ENCODE measurements around the gene SHROOM1.

The SHROOM1 gene

GRCh38 chr5:132816083-132816482 lies 14.4 kb downstream of the SHROOM1 start:
- Histone ChIP-seq H3K4me3 (ENCODE audit: insufficient read depth, low read depth, low read length) (no peak overlapping the region), H3K27me3 (ENCODE audit: control insufficient read depth, insufficient read depth, low read length, poor library complexity, severe bottlenecking) (peaks cover 85% of the 10 kb centered on the region)
- WGBS, 2 experiments: 83 to 91% methylated on average over 1 to 2 of the region's 2 CpGs

GRCh38 chr5:132815454-132815853 lies 15.0 kb downstream of the SHROOM1 start:
- Histone ChIP-seq H3K27ac (ENCODE audit: insufficient read depth, low read depth, low read length, poor library complexity, severe bottlenecking) (no peak overlapping the region), H3K4me3 (ENCODE audit: insufficient read depth, low read depth, low read length) (no peak overlapping the region), H3K9me3 (ENCODE audit: control insufficient read depth, low read length) (no peaks in the 10 kb centered on the region), H3K36me3 (ENCODE audit: control insufficient read depth, insufficient read depth, low read length) (no peaks in the 10 kb centered on the region), H3K4me1 (ENCODE audit: control insufficient read depth, insufficient read depth, low read length) (no peaks in the 10 kb centered on the region), H3K27me3 (ENCODE audit: control insufficient read depth, insufficient read depth, low read length, poor library complexity, severe bottlenecking) (peaks cover 85% of the 10 kb centered on the region)
- no CpG with 5 or more reads among the region's 1 CpG for WGBS, 2 experiments

More at GRCh38 chr5:132816083-132816482, 14.4 kb downstream of the SHROOM1 start:
- no peaks in the 10 kb centered on the region for H3K4me1 ChIP-seq (ENCODE audit: control insufficient read depth, insufficient read depth, low read length)
- no peaks in the 10 kb centered on the region for H3K9me3 ChIP-seq (ENCODE audit: control insufficient read depth, low read length)
- H3K36me3 ChIP-seq (ENCODE audit: control insufficient read depth, insufficient read depth, low read length): no peaks in the 10 kb centered on the region
- H3K27ac ChIP-seq (ENCODE audit: insufficient read depth, low read depth, low read length, poor library complexity, severe bottlenecking): no peak overlapping the region

- Histone ChIP-seq H3K4me1 (ENCODE audit: control insufficient read depth, insufficient read depth, low read length) (no peaks in the 10 kb centered on the region), H3K36me3 (ENCODE audit: control insufficient read depth, insufficient read depth, low read length) (no peaks in the 10 kb centered on the region), H3K4me3 (ENCODE audit: insufficient read depth, low read depth, low read length) (no peak overlapping the region), H3K9me3 (ENCODE audit: control insufficient read depth, low read length) (no peaks in the 10 kb centered on the region), H3K27me3 (ENCODE audit: control insufficient read depth, insufficient read depth, low read length, poor library complexity, severe bottlenecking) (peaks cover 87% of the 10 kb centered on the region), H3K27ac (ENCODE audit: insufficient read depth, low read depth, low read length, poor library complexity, severe bottlenecking) (no peak overlapping the region)
- 65 to 66% methylated on average over 81 of the region's 81 CpGs for WGBS, 2 experiments
Measured at GRCh38 chr5:132814503-132815294, 15.7 kb downstream of the SHROOM1 start.

- Histone ChIP-seq H3K36me3 (ENCODE audit: control insufficient read depth, insufficient read depth, low read length) (no peaks in the 10 kb centered on the region), H3K27ac (ENCODE audit: insufficient read depth, low read depth, low read length, poor library complexity, severe bottlenecking) (no peak overlapping the region), H3K4me3 (ENCODE audit: insufficient read depth, low read depth, low read length) (no peak overlapping the region), H3K4me1 (ENCODE audit: control insufficient read depth, insufficient read depth, low read length) (no peaks in the 10 kb centered on the region), H3K27me3 (ENCODE audit: control insufficient read depth, insufficient read depth, low read length, poor library complexity, severe bottlenecking) (peaks cover 86% of the 10 kb centered on the region), H3K9me3 (ENCODE audit: control insufficient read depth, low read length) (no peaks in the 10 kb centered on the region)
- 3% methylated on average over 110 of the region's 110 CpGs for WGBS, 2 experiments
Measured at GRCh38 chr5:132813599-132814502, 16.6 kb downstream of the SHROOM1 start.

- WGBS, 2 experiments: 1 to 3% methylated on average over 68 of the region's 68 CpGs
- Histone ChIP-seq H3K27me3 (ENCODE audit: control insufficient read depth, insufficient read depth, low read length, poor library complexity, severe bottlenecking) (peaks cover 86% of the 10 kb centered on the region), H3K4me1 (ENCODE audit: control insufficient read depth, insufficient read depth, low read length) (no peaks in the 10 kb centered on the region), H3K9me3 (ENCODE audit: control insufficient read depth, low read length) (no peaks in the 10 kb centered on the region), H3K27ac (ENCODE audit: insufficient read depth, low read depth, low read length, poor library complexity, severe bottlenecking) (no peak within 1 kb of the TSS), H3K36me3 (ENCODE audit: control insufficient read depth, insufficient read depth, low read length) (no peaks in the 10 kb centered on the region), H3K4me3 (ENCODE audit: insufficient read depth, low read depth, low read length) (peak within 1 kb of the TSS; percentile 18)
Measured at GRCh38 chr5:132812781-132813598, 17.5 kb downstream of the SHROOM1 start, which contains the start of gene SOWAHA. TSS of gene SOWAHA (plus strand) at chr5:132813302. CDS start at chr5:132813622, 320 bp downstream.

- Histone ChIP-seq H3K36me3 (ENCODE audit: control insufficient read depth, insufficient read depth, low read length) (no peaks in the 10 kb centered on the region), H3K4me3 (ENCODE audit: insufficient read depth, low read depth, low read length) (no peak overlapping the region), H3K9me3 (ENCODE audit: control insufficient read depth, low read length) (no peaks in the 10 kb centered on the region), H3K4me1 (ENCODE audit: control insufficient read depth, insufficient read depth, low read length) (peaks cover 4% of the 10 kb centered on the region), H3K27ac (ENCODE audit: insufficient read depth, low read depth, low read length, poor library complexity, severe bottlenecking) (no peak overlapping the region), H3K27me3 (ENCODE audit: control insufficient read depth, insufficient read depth, low read length, poor library complexity, severe bottlenecking) (peaks cover 79% of the 10 kb centered on the region)
- whole genome bisulfite sequencing, 2 experiments: 43 to 55% methylated on average over 17 to 18 of the region's 18 CpGs
Measured at GRCh38 chr5:132812123-132812765, 18.2 kb downstream of the SHROOM1 start.

- no peak overlapping the region for H3K4me3 ChIP-seq (ENCODE audit: insufficient read depth, low read depth, low read length)
- H3K27ac ChIP-seq (ENCODE audit: insufficient read depth, low read depth, low read length, poor library complexity, severe bottlenecking): no peak overlapping the region
- H3K4me1 ChIP-seq (ENCODE audit: control insufficient read depth, insufficient read depth, low read length): peaks cover 11% of the 10 kb centered on the region
- WGBS, 2 experiments: 85 to 86% methylated on average over 5 of the region's 5 CpGs
- no peaks in the 10 kb centered on the region for H3K9me3 ChIP-seq (ENCODE audit: control insufficient read depth, low read length)
- H3K27me3 ChIP-seq (ENCODE audit: control insufficient read depth, insufficient read depth, low read length, poor library complexity, severe bottlenecking): peaks cover 63% of the 10 kb centered on the region
- H3K36me3 ChIP-seq (ENCODE audit: control insufficient read depth, insufficient read depth, low read length): no peaks in the 10 kb centered on the region
Measured at GRCh38 chr5:132810605-132811004, 19.8 kb downstream of the SHROOM1 start.

GRCh38 chr5:132808866-132809265 lies 21.6 kb downstream of the SHROOM1 start:
- Histone ChIP-seq H3K27me3 (ENCODE audit: control insufficient read depth, insufficient read depth, low read length, poor library complexity, severe bottlenecking) (peaks cover 45% of the 10 kb centered on the region), H3K27ac (ENCODE audit: insufficient read depth, low read depth, low read length, poor library complexity, severe bottlenecking) (no peak overlapping the region), H3K9me3 (ENCODE audit: control insufficient read depth, low read length) (no peaks in the 10 kb centered on the region), H3K4me1 (ENCODE audit: control insufficient read depth, insufficient read depth, low read length) (peaks cover 11% of the 10 kb centered on the region), H3K4me3 (ENCODE audit: insufficient read depth, low read depth, low read length) (no peak overlapping the region), H3K36me3 (ENCODE audit: control insufficient read depth, insufficient read depth, low read length) (no peaks in the 10 kb centered on the region)
- 70 to 71% methylated on average over 3 of the region's 3 CpGs for WGBS, 2 experiments

- Histone ChIP-seq H3K36me3 (ENCODE audit: control insufficient read depth, insufficient read depth, low read length) (no peaks in the 10 kb centered on the region), H3K4me3 (ENCODE audit: insufficient read depth, low read depth, low read length) (no peak overlapping the region), H3K4me1 (ENCODE audit: control insufficient read depth, insufficient read depth, low read length) (peaks cover 11% of the 10 kb centered on the region), H3K27ac (ENCODE audit: insufficient read depth, low read depth, low read length, poor library complexity, severe bottlenecking) (no peak overlapping the region), H3K27me3 (ENCODE audit: control insufficient read depth, insufficient read depth, low read length, poor library complexity, severe bottlenecking) (peaks cover 41% of the 10 kb centered on the region), H3K9me3 (ENCODE audit: control insufficient read depth, low read length) (no peaks in the 10 kb centered on the region)
- WGBS, 2 experiments: 79 to 85% methylated on average over 2 of the region's 2 CpGs
Measured at GRCh38 chr5:132808448-132808847, 22.0 kb downstream of the SHROOM1 start.
